ENCODE results near the gene TAF11. TPM values are rescaled to one million over a fixed set of nuclear protein-coding genes. Genes with fewer than 3 reads are reported as not detected.

The TAF11 gene
- total and polyA plus RNA-seq, 2 of the 8 experiments (the other 6 are each of a cell fraction or from before 2014, with no cell fraction given) = 38.2 to 48.6 TPM

DNA sequence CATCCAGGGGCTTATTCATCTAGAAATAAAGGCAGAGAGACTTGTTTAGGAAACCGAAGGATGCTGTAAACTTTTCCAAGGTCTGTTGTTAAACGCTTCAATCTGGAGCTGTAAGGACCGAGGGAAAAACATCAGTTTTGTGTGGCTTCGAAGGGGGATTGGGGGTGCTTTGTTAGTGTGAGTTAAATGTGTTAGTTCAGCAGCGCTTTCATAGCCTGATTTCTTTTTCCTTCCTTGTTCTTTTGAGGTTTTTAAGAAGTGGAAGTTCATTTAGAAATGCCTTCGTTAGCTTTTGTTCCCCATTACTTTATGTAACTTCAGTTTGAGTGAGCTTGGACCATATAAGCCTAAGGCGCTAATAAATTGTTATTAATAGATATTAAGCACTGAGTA is 2.7 kb upstream of the TAF11 start (continued):
- no peak for TF ChIP-seq CTBP2 (IDR thresholded peaks at IDR 0.05; ENCODE audit: borderline replicate concordance, insufficient read depth, insufficient read length, low read length)
- no peak for TF ChIP-seq SP4 (IDR thresholded peaks at IDR 0.05; ENCODE audit: low read length)
